Subcutaneous adipose tissue (tissue), 4 donors: Measurements from ENCODE around the gene LRP1. TPM values are rescaled to one million over a fixed set of nuclear protein-coding genes. Genes with fewer than 3 reads are reported as not detected.

ENCODE experiments used
- CTCF ChIP-seq: fragments of 450-650 bp; IDR thresholded peaks from one replicate; pipeline ENCODE4 v1.5.1; 2016; ENCODE audit warnings: low read depth, mild to moderate bottlenecking, control low read depth, antibody characterized with exemption, moderate library complexity
- total RNA-seq, 4 donors: library from RNA; depleted of rRNA; stranded (reverse); fragments of >200 nt; gene quantifications; one replicate each; pipeline ENCODE4 v1.1.0, GENCODE V29; 2016

Gene LRP1
- total RNA-seq, 4 donors from 2014 or later: 301 to 814 (median 762) TPM

GRCh38 chr12:57177354-57177753, 49.1 kb downstream of the LRP1 start:
- no peak for TF ChIP-seq CTCF

- TF ChIP-seq CTCF: no peak
These were observed 49.9 kb downstream of the LRP1 start for GRCh38 chr12:57178213-57178612.

GRCh38 chr12:57179331-57180086, 51.2 kb downstream of the LRP1 start:
- TF ChIP-seq CTCF: no peak

GRCh38 chr12:57180321-57180989, 52.2 kb downstream of the LRP1 start:
- no peak for TF ChIP-seq CTCF

- no peak for TF ChIP-seq CTCF
These were observed 52.8 kb downstream of the LRP1 start for GRCh38 chr12:57181072-57181471.

GRCh38 chr12:57181561-57182155, 53.4 kb downstream of the LRP1 start:
- no peak for TF ChIP-seq CTCF

GRCh38 chr12:57182918-57183575, 54.8 kb downstream of the LRP1 start:
- no peak for TF ChIP-seq CTCF
